Measurements from ENCODE around the gene ASPRV1.
"Not testable (repeated sequence)": the region's sequence is repeated elsewhere in the genome, so short reads cannot be mapped to it uniquely, and the experiment has no call there.

Gene ASPRV1

DNA sequence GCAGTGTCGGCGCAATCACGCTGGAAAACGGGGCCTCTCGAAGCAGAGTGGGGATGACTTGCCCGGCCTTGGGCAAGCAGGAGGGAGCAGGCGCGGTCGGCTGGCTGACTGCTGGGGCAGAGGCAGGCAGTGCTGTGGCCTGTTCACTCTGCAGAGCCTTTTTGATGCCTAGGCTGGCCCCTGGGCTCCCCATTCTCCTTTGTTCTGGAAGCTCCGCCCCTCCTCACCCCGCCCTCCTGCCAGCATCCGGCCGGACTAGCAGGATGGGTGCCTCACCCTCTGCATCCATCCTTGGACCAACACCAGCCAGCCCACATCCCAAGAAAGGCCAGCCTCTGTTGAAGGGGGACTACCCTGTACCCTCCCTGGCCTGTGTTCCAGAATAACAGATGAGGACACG, at the start of gene ASPRV1:
TSS of gene ASPRV1 (minus strand) at position 136 of the 400 bp plus-strand sequence. CDS start 195 bp downstream, outside the sequence.
- DNase-seq = peak; percentile 43

DNA sequence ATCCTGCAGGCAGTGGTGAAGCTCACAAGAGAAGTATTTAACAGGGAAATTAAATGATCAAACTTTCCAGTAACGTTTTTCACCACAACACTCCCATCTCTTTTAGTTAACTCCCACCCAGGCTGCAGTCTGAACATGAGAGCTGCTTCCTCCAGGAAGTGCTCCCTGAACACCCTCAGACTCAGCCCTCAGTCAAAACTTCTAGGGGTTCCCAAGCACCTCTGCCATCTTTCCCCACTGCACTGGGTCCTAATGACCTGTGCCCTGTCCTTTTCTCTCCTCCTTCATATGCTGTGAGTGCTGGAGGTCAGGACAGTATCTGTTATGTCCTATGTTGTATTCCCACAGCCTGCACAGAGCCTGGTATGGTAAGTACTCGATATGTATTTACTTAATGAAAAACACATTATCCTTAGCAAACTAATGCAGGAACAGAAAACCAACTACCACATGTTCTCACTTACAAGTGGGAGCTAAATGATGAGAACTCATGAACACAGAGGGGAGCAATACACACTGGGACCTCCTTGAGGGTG, 49.2 kb upstream of the ASPRV1 start:
- DNase-seq = no peak

DNA sequence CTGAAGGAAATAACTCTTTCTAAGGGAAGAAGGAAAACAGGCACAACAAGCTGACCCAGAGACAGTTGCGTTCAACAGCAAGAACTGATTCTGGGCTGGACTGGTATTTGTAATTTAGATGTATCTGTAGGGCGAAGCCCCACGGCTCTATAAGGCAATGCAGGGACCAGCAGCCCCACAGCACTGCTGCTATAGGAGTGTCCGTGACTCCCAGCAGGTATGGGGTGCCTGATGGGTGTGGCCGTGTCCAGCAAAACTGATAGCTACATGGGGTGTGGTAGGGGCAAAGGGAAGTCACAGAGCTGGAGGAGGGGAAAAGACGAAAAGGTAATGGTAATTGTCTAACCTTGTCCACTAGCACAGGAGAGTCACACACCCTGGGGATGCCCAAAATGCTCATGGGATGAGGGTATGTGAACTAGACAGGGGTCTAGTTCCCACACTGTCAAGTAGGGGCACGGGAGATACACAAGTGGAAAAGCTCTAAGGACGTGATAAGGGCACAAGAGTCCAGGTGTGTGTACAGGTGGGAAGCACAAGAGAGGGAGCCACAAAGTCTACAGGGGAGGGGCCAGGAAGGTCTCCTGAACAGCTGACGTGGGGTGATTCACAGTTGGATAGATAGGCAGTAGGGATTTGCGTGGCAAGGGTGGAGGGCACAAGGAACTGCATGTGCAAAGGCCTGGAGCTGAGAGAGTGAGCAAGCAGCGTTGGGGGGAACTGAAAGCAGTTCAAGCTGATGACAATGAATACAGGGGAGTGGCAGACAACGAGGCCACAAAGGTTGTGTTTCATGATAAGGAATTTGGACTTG, 48.5 kb upstream of the ASPRV1 start:
- no peak for DNase-seq

DNA sequence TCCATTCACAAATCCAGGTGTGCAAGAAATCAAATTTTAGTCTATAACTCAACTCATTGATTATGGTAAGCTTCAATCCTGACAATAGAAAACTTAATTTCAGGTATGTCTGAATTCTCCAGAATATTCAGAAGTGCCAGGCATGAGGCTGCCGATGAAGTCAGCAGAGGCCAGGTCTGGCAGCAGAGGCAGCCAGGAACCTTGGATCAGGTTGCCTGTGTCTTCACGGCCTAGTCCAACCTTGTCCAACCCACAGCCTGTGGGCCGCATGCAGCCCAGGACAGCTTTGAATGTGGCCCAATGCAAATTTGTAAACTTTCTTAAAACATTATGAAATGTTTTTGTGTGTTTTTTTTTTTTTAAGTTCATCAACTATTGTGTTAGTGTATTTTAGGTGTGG, 46.9 kb upstream of the ASPRV1 start:
- DNase-seq = no peak

DNA sequence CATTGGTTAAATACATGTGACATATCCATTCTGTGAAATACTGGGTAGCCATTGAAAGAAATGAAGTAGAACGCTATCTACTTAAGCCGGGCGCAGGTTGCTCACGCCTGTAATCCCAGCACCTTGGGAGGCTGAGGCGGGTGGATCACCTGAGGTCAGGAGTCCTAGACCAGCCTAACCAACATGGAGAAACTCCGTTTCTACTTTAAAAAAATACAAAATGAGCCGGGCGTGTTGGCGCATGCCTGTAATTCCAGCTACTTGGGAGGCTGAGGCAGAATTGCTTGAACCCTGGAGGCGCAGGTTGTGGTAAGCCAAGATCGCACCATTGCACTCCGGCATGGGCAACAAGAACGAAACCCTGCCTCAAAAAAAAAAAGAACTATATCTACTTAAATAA, 45.7 kb upstream of the ASPRV1 start:
- no peak for DNase-seq

DNA sequence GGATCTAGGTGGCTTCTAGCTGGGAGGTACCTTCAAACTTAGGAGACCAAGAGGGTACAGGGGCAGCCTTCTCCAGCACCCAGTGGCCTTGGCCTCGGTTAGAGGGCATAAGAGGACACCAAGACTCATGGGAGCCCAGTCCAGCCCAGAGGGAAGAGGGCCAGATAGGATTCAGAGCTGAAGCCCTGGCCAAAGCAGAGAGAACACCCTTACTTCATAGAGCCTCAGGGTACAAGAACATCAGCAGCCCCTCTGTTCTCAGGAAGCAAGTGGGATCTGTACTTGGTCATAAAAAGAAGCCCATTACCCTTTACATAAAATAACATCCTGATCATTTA, 45.0 kb upstream of the ASPRV1 start:
- DNase-seq = no peak

DNA sequence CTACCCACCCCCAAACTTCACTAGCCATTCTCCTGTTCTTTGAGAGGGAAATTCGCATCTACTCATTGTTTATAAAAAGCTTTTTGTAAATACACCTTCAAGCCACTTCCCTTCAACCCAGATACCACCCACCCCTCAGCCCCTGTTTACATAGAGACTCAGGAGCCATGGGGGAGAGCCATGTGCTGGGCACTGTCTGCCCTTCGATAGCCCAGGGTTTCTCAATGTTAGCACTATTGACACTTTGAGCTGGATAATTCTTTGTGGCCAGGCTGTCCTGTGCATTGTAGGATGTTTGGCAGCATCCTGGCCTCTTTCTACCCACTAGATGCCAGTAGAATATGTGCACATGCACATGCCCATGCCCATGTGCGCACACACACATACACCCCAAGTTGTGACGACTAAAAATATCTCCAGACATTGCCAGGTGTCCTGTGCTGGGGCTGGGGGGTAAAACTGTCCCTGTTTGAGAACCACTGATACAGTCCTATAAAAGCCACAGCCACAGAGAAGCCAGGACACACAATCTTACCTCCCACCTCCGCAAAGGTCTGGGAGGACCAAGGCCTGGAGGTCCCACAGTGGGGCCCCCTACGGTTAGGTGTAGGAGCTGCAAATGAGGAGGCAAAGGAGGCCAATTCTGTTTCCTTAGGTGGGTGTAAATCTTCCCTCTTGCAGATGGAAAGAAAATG, 44.5 kb upstream of the ASPRV1 start:
- no peak for DNase-seq

DNA sequence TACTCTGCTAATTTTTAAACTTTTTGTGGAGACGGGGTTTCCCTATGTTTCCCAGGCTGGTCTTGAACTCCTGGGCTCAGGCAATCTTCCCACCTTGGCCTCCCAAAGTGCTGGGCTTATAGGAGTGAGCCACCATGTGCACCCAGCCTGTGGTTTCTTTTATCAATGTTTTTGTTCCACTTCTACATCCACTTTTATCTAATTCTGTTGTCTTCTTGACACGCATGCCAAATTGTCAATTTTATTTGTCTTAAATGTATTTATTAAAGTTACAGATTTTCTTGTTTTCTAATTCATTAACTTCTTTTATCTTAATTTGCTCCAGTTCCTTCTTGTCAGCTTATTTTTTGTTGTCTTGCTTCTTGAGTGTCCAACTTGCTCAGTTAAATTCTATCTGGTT, 43.8 kb upstream of the ASPRV1 start:
- DNase-seq = no peak

DNA sequence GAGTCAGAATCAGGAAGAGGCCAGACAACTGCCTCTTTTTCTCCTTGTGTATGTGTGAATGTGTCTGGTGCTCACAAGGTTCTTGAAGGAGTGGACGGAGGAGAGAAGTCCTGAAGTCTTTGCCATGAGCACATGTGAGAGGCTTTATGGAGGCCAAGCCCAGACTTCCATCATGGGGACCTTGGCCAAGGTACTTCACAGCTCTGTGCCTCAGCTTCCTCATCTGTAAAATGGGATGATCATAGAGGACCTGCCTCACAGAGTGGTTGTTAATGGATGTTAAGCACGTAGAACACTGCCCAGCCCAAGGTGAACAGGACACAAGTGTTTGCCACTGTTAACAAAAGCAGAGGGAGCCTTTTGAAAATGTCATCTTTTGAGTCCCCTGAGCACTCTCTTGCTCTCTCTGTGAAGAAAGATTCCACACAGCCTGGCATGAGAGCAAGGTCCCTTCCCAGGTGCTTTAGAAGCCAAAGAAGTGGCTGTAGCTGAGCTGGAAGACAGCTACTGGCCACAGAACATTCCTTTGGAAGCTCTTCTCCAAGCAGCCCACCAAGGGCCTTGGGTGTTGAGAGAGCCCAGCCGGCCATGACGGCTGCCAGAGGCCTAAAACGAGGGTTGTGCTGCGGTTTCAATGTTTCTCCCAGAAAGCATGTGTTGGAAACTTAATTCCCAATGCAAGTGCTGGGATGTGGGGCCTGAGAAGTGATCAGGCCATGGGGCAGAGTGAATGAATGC, 41.8 kb upstream of the ASPRV1 start:
- no peak for DNase-seq

DNA sequence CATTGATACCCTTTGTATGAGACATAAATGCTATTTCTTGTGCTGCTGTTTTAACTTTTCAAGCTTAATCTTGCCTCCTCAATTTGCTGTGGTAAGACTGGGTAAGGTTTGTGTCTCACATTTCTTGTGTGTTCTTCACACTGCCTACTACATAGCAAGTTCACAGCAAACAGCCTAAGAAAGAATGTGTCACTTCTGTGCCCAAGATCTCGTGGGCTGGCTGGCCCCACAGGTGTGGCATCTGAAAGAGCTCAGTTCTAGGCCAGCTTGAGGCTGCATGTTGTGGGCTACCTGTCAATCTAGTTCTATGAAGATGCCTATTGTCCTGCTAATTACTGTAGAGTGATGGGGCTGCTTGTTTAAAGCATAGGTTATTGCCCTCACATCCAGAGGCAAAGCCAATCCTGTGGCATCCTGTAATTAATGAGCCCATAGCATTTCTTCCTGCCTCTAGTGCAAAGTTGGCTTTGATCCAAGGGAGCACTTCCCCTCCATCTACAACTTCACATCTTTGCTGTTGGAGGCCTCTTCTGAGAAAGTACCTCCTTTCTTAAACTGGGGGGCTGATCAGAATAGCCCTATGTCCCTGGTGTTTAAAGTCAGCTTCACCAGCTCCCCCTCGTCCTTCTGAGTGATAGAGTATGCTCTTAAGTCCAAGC, 40.9 kb upstream of the ASPRV1 start:
- DNase-seq = no peak

DNA sequence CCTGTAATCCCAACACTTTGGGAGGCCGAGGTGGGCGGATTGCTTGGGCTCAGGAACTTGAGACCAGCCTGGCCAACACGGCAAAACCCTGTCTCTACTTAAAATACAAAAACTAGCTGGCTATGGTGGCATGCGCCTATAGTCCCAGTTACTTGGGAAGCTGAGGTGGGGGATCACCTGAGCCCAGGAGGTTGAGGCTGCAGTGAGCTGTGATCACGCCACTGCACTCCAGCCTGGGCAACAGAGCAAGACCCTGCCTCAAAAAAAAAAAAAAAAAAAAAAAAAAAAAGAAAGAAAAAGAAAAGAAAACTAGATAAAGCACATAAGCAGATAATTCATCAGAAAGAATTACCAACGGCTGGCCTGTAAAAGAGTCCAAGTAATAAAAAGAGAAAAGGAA, 39.1 kb upstream of the ASPRV1 start:
- DNase-seq = not testable (repeated sequence)

DNA sequence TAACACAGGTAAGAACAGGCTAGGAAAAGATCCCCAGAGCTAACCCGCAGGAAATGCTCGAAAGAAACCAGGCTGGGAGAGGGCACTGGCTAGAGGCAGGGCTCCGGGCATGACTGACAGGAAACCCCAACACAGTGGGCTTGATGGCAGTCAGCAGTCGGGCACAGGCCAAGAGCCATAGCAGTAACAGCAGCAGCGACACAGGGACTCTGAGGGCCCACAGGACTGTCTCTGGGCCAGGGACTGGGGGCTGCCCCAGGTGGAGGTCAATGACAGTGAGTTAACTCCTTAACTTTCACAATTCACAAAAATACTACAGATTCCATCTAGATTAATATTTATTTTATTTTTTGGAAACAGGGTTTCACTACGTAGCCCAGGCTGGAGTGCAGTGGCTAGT, 37.3 kb upstream of the ASPRV1 start:
- no peak for DNase-seq

DNA sequence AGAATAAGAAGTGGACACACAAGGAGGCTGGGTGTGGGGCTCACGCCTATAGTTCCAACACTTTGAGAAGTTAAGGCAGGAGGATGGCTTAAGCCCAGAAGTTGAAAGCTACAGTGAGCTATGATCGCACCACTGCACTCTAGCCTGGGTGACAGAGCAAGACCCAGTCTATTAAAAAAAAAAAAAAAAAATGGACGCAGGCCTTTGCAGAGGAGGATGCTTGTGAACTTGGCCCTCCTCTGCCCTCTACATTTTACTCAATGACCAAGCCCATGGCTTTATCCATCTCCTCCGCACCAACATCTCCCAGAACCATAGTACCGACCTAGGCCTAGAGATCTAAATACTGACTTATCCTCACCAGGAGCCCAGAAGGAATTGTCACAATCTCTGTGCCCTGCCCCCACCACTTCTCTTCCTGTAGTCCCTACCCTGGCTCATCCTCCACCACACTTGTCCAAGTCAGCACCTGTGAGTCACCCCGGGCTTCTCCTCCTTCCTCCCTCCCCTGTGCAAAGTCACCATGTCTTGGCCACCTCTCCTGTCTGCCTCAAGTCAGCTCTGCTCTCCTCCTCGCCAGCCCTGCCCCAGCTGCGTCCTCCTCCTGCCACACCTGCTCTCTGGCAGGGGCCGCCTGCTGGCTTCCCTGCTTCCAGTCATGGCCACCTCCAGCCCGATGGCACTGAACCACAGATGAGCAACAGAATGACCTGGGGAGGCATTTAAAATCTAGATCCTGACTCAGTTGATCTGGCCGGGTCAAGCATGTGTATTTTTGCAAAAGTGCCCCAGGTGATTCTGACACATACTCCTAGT, 35.8 kb upstream of the ASPRV1 start:
- peak; percentile 88 for DNase-seq

DNA sequence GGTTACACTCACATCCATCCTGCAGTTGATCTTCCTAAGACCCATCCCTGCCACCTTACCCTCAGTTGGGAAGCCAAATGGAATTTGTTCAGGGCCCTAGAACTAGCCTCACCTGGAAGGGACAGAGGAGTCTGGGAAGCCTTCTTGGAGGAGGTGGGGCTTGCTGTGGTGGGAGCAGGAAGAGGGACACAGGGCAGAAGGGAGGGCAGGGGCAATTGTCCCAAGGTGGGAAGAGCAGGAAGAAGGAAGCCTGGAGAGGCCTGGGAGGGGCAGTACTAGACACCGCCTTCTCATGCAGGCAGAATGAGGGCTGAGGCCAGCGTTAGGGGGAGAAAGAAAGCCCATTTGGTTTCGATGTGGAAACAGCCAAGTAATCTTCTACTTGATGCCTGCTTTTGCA, 34.1 kb upstream of the ASPRV1 start:
- DNase-seq = no peak

DNA sequence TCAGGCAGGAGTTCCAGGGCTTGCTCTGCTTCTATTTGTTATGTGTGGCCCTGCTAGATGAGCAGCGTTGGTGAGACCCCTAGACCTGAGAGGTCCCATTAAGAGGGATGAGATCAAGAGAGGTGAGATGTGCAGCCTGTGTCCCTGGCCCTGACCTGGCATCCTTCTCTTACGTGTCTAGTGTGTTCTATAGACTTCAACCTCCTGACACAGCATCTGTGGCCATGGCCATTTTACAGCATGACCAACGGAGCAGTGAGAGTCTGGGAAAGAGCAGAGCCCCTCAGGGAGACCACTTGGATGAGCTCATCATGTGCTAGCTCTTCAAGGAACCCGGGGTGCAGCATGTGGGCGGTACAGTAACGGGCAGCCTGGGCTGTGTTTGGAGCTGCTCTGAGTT, 32.7 kb upstream of the ASPRV1 start:
- DNase-seq = no peak

DNA sequence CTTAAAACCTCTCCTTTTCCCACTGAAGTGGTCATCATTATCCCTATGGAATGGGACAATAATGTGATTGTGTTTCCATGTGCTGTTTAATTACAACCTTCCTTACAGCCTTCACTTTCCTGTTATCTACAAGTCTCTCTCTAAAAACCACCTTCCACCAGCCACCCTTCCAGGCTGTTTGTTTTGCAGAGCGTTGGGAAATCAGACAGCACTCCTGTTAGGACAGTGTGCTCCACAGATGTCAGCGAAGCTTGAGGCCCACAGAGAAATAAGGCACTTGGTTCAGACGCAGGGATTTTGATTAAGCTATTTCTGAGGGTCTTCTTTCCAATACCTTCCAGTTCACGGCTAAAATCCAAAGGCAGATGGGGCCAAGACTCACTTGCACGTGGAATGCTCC, 32.3 kb upstream of the ASPRV1 start:
- no peak for DNase-seq

DNA sequence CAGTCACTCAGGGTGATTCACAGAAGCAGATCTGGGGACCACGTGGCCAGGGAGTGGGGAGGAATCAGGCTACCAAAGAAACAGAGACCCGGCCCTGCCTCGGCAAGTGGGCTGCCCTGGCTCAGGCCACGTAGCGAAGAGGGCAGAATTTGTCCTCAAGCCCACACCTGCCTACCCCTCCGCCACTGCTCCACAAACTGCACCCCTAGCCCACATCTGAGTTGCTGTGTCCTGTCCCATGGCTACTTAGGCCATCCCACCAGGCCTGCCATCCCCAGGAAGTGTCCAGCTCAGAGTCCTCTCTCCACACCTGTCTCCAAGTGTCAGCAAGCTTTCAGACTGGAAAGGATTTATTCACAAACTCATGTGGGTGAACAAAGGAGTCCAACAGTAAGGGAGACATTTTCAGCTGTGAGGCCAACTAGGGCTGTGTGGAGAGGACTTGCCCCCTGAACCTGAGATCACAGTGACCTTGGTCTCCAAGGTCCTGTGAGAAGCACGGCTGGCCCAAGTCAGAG, 31.7 kb upstream of the ASPRV1 start:
- DNase-seq = peak; percentile 35

DNA sequence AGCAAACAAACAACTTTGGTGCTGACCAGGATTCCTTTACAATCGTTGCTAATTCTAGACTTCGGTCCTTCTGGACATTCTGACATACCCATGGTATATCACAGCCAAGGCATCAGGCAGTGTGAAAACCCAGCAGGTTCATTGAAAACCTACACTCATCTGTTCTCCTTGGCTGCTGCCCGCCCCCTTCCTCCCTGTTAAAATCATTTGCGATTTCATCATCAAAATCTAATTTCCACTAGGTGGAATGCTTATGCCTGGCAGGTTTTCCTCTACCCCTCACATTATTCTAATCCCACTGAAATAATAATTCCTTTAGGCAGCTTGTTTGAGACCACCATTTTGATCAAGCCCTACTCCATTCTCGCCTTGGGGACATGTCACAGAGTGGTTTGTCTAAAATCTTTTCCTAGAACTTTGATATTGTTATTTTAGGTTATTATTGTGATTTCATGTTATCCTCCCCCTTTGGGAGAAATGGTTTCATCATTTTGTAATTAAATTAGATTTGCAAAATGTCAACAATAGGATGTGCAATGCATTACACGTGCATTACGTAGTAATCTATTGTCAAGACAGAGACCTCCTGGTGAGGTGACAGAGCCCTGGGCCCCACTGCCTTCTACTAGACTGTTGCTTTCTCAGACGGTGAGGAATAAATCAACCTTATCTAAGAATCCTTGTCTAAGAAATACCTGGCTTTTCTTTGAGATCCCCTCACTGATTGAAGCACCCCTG, 31.0 kb upstream of the ASPRV1 start:
- peak; percentile 24 for DNase-seq

DNA sequence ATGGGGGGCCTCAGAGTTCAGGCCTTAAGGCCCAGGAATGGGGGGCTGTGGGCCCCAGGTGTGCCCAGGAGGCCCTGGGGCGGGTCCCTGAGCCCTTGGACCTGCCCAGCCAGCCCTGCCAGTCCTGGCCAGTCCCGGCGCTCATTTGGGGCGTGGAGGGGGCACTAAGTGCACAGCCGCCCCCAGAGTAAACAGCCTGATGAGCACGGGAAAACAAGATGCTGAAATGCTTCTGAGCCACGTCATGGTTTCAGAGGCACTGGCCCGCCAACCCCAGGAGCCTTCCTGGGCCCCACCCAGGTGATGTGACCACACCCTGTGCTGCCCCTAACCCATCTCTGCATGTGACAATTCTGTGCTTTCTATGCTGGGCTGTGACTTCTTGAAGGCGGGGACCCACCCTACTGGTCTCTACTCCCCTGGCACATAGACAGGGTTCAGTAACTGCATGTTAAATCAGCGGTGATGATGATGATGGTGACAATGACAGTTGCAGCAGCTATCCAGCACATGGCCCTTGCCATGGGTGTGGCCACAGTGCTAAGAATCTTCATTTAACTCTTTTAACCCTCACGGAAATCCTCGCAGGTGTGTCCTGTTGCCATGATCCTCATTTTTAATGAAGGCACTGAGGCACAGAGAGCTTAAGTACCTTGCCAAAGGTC, 28.1 kb upstream of the ASPRV1 start:
- DNase-seq = no peak

DNA sequence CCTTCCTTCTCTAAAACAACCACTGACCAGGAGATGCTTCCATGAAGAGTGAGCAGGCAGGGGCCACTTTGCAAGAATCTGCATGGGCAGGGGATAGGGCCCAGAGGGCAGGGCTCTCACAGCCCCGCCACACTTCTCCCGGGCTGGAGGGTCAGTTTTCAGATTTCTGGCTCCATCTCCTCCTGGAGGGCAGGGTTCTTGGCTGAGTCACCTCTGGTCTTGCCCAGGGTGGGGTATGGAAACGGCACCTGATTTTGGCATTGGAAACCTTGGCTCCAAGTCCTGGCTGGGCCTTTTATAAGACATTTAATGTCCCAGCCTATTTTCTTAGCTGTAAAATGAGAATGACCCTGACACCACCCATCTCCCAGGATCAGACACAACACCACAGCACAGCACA, 27.6 kb upstream of the ASPRV1 start:
- peak; percentile 43 for DNase-seq

All from islet precursor cell (in vitro differentiated cells).